ENCODE results near the gene MRPS31.
"Not testable (repeated sequence)": the region's sequence is repeated elsewhere in the genome, so short reads cannot be mapped to it uniquely, and the experiment has no call there.

Gene MRPS31

GRCh38 chr13:40758811-40759210, 12.2 kb downstream of the MRPS31 start:
- DNase-seq (ENCODE audit: low spot score): no peak

- DNase-seq (ENCODE audit: low spot score): no peak
Observed at GRCh38 chr13:40756042-40756441, 14.9 kb downstream of the MRPS31 start.

- no peak for DNase-seq (ENCODE audit: low spot score)
Observed at GRCh38 chr13:40755082-40755700, 15.8 kb downstream of the MRPS31 start.

GRCh38 chr13:40749327-40749726, 21.7 kb downstream of the MRPS31 start:
- no peak for DNase-seq (ENCODE audit: low spot score)

GRCh38 chr13:40735232-40735548, 35.8 kb downstream of the MRPS31 start:
- not testable (repeated sequence) for DNase-seq (ENCODE audit: low spot score)

- not testable (repeated sequence) for DNase-seq (ENCODE audit: low spot score)
Observed at GRCh38 chr13:40734536-40735231, 36.3 kb downstream of the MRPS31 start.

GRCh38 chr13:40732658-40733057, 38.3 kb downstream of the MRPS31 start:
- no peak for DNase-seq (ENCODE audit: low spot score)

- no peak for DNase-seq (ENCODE audit: low spot score)
Observed at GRCh38 chr13:40728595-40728994, 42.4 kb downstream of the MRPS31 start.

- DNase-seq (ENCODE audit: low spot score): not testable (repeated sequence)
Observed at GRCh38 chr13:40714433-40714832, 56.6 kb downstream of the MRPS31 start.

GRCh38 chr13:40706439-40706838, 64.6 kb downstream of the MRPS31 start:
- DNase-seq (ENCODE audit: low spot score): no peak

GRCh38 chr13:40697711-40698110, 73.3 kb downstream of the MRPS31 start:
- no peak for DNase-seq (ENCODE audit: low spot score)

- DNase-seq (ENCODE audit: low spot score): no peak
Observed at GRCh38 chr13:40694426-40694825, 76.6 kb downstream of the MRPS31 start.

GRCh38 chr13:40692946-40693345, 78.0 kb downstream of the MRPS31 start:
- no peak for DNase-seq (ENCODE audit: low spot score)

GRCh38 chr13:40688781-40689180, 82.2 kb downstream of the MRPS31 start:
- no peak for DNase-seq (ENCODE audit: low spot score)

GRCh38 chr13:40682449-40683240, 88.3 kb downstream of the MRPS31 start:
- peak; percentile 35 for DNase-seq (ENCODE audit: low spot score)

GRCh38 chr13:40681341-40682146, 89.4 kb downstream of the MRPS31 start:
- no peak for DNase-seq (ENCODE audit: low spot score)

- no peak for DNase-seq (ENCODE audit: low spot score)
Observed at GRCh38 chr13:40680659-40681323, 90.2 kb downstream of the MRPS31 start.

GRCh38 chr13:40679480-40679985, 91.5 kb downstream of the MRPS31 start:
- DNase-seq (ENCODE audit: low spot score): no peak

All from AG08395 (cell line).